GM15510 (cell line): Measurements from ENCODE around the gene ZNF189.
"Not testable (repeated sequence)": the region's sequence is repeated elsewhere in the genome, so short reads cannot be mapped to it uniquely, and the experiment has no call there.

Source experiments
- POLR2A ChIP-seq: IDR thresholded peaks from 3 replicates; pipeline ENCODE4 v1.6.1; 2011; ENCODE audit warnings: borderline replicate concordance; ENCODE audit not compliant: insufficient read length; ENCODE audit errors: extremely low read depth

Gene ZNF189

GRCh38 chr9:101369884-101370531, 28.6 kb upstream of the ZNF189 start:
- no peak for TF ChIP-seq POLR2A

GRCh38 chr9:101371813-101372212, 26.8 kb upstream of the ZNF189 start:
- TF ChIP-seq POLR2A = no peak

- TF ChIP-seq POLR2A = no peak
These were observed 26.1 kb upstream of the ZNF189 start for GRCh38 chr9:101372327-101373118.

GRCh38 chr9:101375546-101375945, 23.1 kb upstream of the ZNF189 start:
- TF ChIP-seq POLR2A = no peak

GRCh38 chr9:101376111-101376848, 22.4 kb upstream of the ZNF189 start:
- TF ChIP-seq POLR2A = no peak

GRCh38 chr9:101380295-101380694, 18.4 kb upstream of the ZNF189 start:
- no peak for TF ChIP-seq POLR2A

- no peak for TF ChIP-seq POLR2A
These were observed 17.5 kb upstream of the ZNF189 start for GRCh38 chr9:101381118-101381517.

- TF ChIP-seq POLR2A = no peak
These were observed 16.8 kb upstream of the ZNF189 start for GRCh38 chr9:101381833-101382342.

- TF ChIP-seq POLR2A = no peak
These were observed 15.3 kb upstream of the ZNF189 start for GRCh38 chr9:101383361-101383760.

- not testable (repeated sequence) for TF ChIP-seq POLR2A
These were observed 13.6 kb upstream of the ZNF189 start, which contains the start of gene BAAT for GRCh38 chr9:101384873-101385536. TSS of gene BAAT (minus strand) at chr9:101385006. CDS start at chr9:101371404, 13,602 bp downstream.

GRCh38 chr9:101387871-101388506, 10.7 kb upstream of the ZNF189 start:
- TF ChIP-seq POLR2A = no peak

- TF ChIP-seq POLR2A = no peak
These were observed 10.1 kb upstream of the ZNF189 start for GRCh38 chr9:101388507-101388993.

GRCh38 chr9:101393135-101393534, 5.5 kb upstream of the ZNF189 start:
- no peak for TF ChIP-seq POLR2A

GRCh38 chr9:101394687-101395086, 4.0 kb upstream of the ZNF189 start:
- no peak for TF ChIP-seq POLR2A
